MM.1S (cell line): ENCODE measurements around the gene TAF11L6.
"Not testable (repeated sequence)": the region's sequence is repeated elsewhere in the genome, so short reads cannot be mapped to it uniquely, and the experiment has no call there.

Experiments
- EZH2 ChIP-seq: fragments of 300-600 bp; sonication (generic); optimal IDR thresholded peaks from 2 replicates; pipeline ENCODE3; 2017; ENCODE audit warnings: low read depth, mild to moderate bottlenecking, antibody characterized with exemption, low read length, mixed read lengths
- TF ChIP-seq, protein P1 (sequence below): fragments of 300-600 bp; sonication (generic); IDR thresholded peaks from 2 replicates; pipeline ENCODE4 v1.5.1; 2016; ENCODE audit warnings: antibody characterized with exemption, low read length, mixed read lengths

DNA sequence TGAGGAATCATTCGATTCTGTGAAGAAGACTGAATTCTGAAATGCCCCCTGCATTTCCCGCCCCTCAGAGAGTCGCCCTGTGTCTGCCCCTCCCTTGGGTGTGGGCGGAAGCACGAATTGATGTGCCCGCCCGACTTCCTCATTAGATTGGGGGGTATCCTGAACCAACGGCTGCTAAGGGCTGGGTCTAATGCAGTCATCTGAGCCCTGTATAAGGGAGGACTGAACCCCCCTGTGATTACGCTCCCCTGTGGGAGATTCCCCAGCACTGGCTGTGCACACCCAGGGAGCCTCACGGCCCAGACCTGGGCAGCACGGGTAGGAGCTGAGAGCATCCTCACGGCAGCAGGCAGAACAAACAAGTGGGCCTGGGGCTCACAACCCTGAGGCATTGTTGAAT lies 10.9 kb upstream of the TAF11L6 start:
- TF ChIP-seq, protein P1, sequence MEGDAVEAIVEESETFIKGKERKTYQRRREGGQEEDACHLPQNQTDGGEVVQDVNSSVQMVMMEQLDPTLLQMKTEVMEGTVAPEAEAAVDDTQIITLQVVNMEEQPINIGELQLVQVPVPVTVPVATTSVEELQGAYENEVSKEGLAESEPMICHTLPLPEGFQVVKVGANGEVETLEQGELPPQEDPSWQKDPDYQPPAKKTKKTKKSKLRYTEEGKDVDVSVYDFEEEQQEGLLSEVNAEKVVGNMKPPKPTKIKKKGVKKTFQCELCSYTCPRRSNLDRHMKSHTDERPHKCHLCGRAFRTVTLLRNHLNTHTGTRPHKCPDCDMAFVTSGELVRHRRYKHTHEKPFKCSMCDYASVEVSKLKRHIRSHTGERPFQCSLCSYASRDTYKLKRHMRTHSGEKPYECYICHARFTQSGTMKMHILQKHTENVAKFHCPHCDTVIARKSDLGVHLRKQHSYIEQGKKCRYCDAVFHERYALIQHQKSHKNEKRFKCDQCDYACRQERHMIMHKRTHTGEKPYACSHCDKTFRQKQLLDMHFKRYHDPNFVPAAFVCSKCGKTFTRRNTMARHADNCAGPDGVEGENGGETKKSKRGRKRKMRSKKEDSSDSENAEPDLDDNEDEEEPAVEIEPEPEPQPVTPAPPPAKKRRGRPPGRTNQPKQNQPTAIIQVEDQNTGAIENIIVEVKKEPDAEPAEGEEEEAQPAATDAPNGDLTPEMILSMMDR = not testable (repeated sequence)
- TF ChIP-seq EZH2 = not testable (repeated sequence)
